SK-N-MC (cell line): ENCODE results near the gene LRP5.

Source experiments
- EZH2 ChIP-seq: fragments of 200-600 bp; sonication (generic); IDR thresholded peaks from one replicate; pipeline ENCODE4 v1.6.1; 2017; ENCODE audit warnings: antibody characterized with exemption
- POLR2AphosphoS5 ChIP-seq: IDR thresholded peaks from 2 replicates; pipeline ENCODE4 v1.6.1; 2012; ENCODE audit warnings: mild to moderate bottlenecking, low read depth, low read length, borderline replicate concordance

DNA sequence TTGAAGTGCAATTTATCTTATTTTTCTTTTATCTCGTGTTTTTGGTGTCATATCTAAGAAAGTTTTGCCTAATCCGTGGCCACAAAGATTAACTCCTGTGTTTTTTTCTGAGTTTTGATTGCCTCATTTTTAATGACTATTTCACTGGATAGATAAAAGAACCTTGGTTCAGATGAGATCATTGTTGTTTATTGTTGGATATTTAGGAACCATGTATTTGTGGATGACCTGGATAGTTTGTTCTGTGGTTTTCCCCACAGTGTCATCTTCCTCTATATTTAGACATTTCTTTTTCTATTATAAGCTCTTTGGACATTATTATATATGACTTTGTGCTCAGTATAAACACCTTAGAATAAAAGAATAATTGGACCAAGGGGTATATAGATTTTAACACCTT, 185.4 kb downstream of the LRP5 start:
- TF ChIP-seq EZH2 (no peak), POLR2AphosphoS5 (no peak)
